BLaER1 (cell line): Measurements from ENCODE around the gene PUM1.

Source experiments
- H3K27ac ChIP-seq: shearing (Covaris generic); formaldehyde crosslinking; 2 replicates; pipeline ENCODE4 v1.8.1; 2022
- H3K27me3 ChIP-seq: shearing (Covaris generic); formaldehyde crosslinking; 2 replicates; pipeline ENCODE4 v1.8.1; 2022
- H3K36me3 ChIP-seq: shearing (Covaris generic); formaldehyde crosslinking; 2 replicates; pipeline ENCODE4 v1.8.1; 2022
- H3K4me1 ChIP-seq: shearing (Covaris generic); formaldehyde crosslinking; 2 replicates; pipeline ENCODE4 v1.8.1; 2022
- H3K4me2 ChIP-seq: shearing (Covaris generic); formaldehyde crosslinking; 2 replicates; pipeline ENCODE4 v1.8.1; 2022
- H3K4me3 ChIP-seq: shearing (Covaris generic); formaldehyde crosslinking; 2 replicates; pipeline ENCODE4 v1.8.1; 2022
- H3K9ac ChIP-seq: shearing (Covaris generic); formaldehyde crosslinking; 2 replicates; pipeline ENCODE4 v1.8.1; 2022
- H3K9me3 ChIP-seq: shearing (Covaris generic); formaldehyde crosslinking; 2 replicates; pipeline ENCODE4 v1.8.1; 2022
- H4K20me1 ChIP-seq: shearing (Covaris generic); formaldehyde crosslinking; 2 replicates; pipeline ENCODE4 v1.8.1; 2022
- Cebpa-rat ChIP-seq: shearing (Covaris generic); IDR thresholded peaks from 2 replicates; pipeline ENCODE4 v1.8.1; 2022

Gene PUM1

GRCh38 chr1:31032266-31032665 lies 33.3 kb downstream of the PUM1 start:
- no peak overlapping the region for H3K4me3 ChIP-seq
- no peaks in the 10 kb centered on the region for H3K27me3 ChIP-seq
- H3K36me3 ChIP-seq, result peaks cover 77% of the 10 kb centered on the region
- no peak overlapping the region for H3K27ac ChIP-seq
- H3K4me2 ChIP-seq, result no peak overlapping the region
- H4K20me1 ChIP-seq, result peaks cover 99% of the 10 kb centered on the region
- no peaks in the 10 kb centered on the region for H3K9me3 ChIP-seq
- no peak overlapping the region for H3K9ac ChIP-seq
- H3K4me1 ChIP-seq, result peaks cover 84% of the 10 kb centered on the region
- no peak for TF ChIP-seq Cebpa-rat

- no peaks in the 10 kb centered on the region for H3K27me3 ChIP-seq
- peaks cover 99% of the 10 kb centered on the region for H4K20me1 ChIP-seq
- no peak overlapping the region for H3K4me3 ChIP-seq
- H3K36me3 ChIP-seq, result peaks cover 75% of the 10 kb centered on the region
- no peak for TF ChIP-seq Cebpa-rat
- H3K4me1 ChIP-seq, result peaks cover 91% of the 10 kb centered on the region
- H3K9ac ChIP-seq, result no peak overlapping the region
- H3K27ac ChIP-seq, result no peak overlapping the region
- no peaks in the 10 kb centered on the region for H3K9me3 ChIP-seq
- no peak overlapping the region; the same call in 1 of the 2 replicates for H3K4me2 ChIP-seq
These were observed 34.0 kb downstream of the PUM1 start for GRCh38 chr1:31031330-31032143.

- Histone ChIP-seq H3K4me1 (peaks cover 76% of the 10 kb centered on the region), H3K4me2 (peak overlapping the region; percentile 76), H3K9ac (no peak overlapping the region), H3K9me3 (no peaks in the 10 kb centered on the region), H3K27ac (peak overlapping the region; percentile 18; the same call in 1 of the 2 replicates), H3K36me3 (peaks cover 75% of the 10 kb centered on the region), H3K4me3 (no peak overlapping the region), H3K27me3 (no peaks in the 10 kb centered on the region), H4K20me1 (peaks cover 99% of the 10 kb centered on the region)
- TF ChIP-seq Cebpa-rat, result no peak
These were observed 36.5 kb downstream of the PUM1 start for GRCh38 chr1:31029026-31029425.

GRCh38 chr1:31027693-31028526 lies 37.6 kb downstream of the PUM1 start:
- H3K4me1 ChIP-seq, result peaks cover 73% of the 10 kb centered on the region

GRCh38 chr1:31022259-31022658 lies 43.3 kb downstream of the PUM1 start:
- Histone ChIP-seq H3K36me3 (peaks cover 89% of the 10 kb centered on the region), H3K9ac (no peak overlapping the region), H3K4me1 (peaks cover 38% of the 10 kb centered on the region), H3K4me2 (no peak overlapping the region), H3K27ac (no peak overlapping the region), H4K20me1 (peaks cover 100% of the 10 kb centered on the region), H3K4me3 (no peak overlapping the region), H3K9me3 (no peaks in the 10 kb centered on the region), H3K27me3 (no peaks in the 10 kb centered on the region)
- no peak for TF ChIP-seq Cebpa-rat

More at GRCh38 chr1:31027693-31028526, 37.6 kb downstream of the PUM1 start:
- no peak overlapping the region for H3K4me3 ChIP-seq
- peak overlapping the region; percentile 50; the same call in 1 of the 2 replicates for H3K27ac ChIP-seq
- H3K27me3 ChIP-seq, result no peaks in the 10 kb centered on the region
- peaks cover 99% of the 10 kb centered on the region for H4K20me1 ChIP-seq
- no peaks in the 10 kb centered on the region for H3K9me3 ChIP-seq
- peak overlapping the region; percentile 76 for H3K4me2 ChIP-seq
- no peak overlapping the region for H3K9ac ChIP-seq
- peaks cover 75% of the 10 kb centered on the region for H3K36me3 ChIP-seq
- no peak; the same call in 1 of the 2 replicates for TF ChIP-seq Cebpa-rat

GRCh38 chr1:31020007-31020790 lies 45.3 kb downstream of the PUM1 start:
- no peak for TF ChIP-seq Cebpa-rat
- H3K27me3 ChIP-seq, result no peaks in the 10 kb centered on the region
- H3K9me3 ChIP-seq, result no peaks in the 10 kb centered on the region
- H3K4me2 ChIP-seq, result no peak overlapping the region
- peaks cover 33% of the 10 kb centered on the region for H3K4me1 ChIP-seq
- no peak overlapping the region for H3K27ac ChIP-seq
- peaks cover 82% of the 10 kb centered on the region for H3K36me3 ChIP-seq
- H4K20me1 ChIP-seq, result peaks cover 100% of the 10 kb centered on the region
- no peak overlapping the region for H3K4me3 ChIP-seq
- H3K9ac ChIP-seq, result no peak overlapping the region

- Histone ChIP-seq H3K27ac (no peak overlapping the region), H3K4me2 (no peak overlapping the region), H3K4me3 (no peak overlapping the region), H3K36me3 (peaks cover 78% of the 10 kb centered on the region), H4K20me1 (peaks cover 100% of the 10 kb centered on the region), H3K4me1 (peaks cover 41% of the 10 kb centered on the region), H3K9me3 (no peaks in the 10 kb centered on the region), H3K27me3 (no peaks in the 10 kb centered on the region), H3K9ac (no peak overlapping the region)
- TF ChIP-seq Cebpa-rat, result no peak
These were observed 46.1 kb downstream of the PUM1 start for GRCh38 chr1:31019401-31019800.

GRCh38 chr1:31016868-31017267 lies 48.6 kb downstream of the PUM1 start:
- peaks cover 33% of the 10 kb centered on the region for H3K4me1 ChIP-seq

GRCh38 chr1:31013187-31013864 lies 52.2 kb downstream of the PUM1 start:
- Histone ChIP-seq H4K20me1 (peaks cover 100% of the 10 kb centered on the region), H3K27me3 (no peaks in the 10 kb centered on the region), H3K36me3 (peaks cover 69% of the 10 kb centered on the region), H3K9ac (no peak overlapping the region), H3K4me3 (no peak overlapping the region), H3K27ac (no peak overlapping the region), H3K4me1 (peaks cover 23% of the 10 kb centered on the region), H3K4me2 (no peak overlapping the region), H3K9me3 (no peaks in the 10 kb centered on the region)
- TF ChIP-seq Cebpa-rat, result no peak

More at GRCh38 chr1:31016868-31017267, 48.6 kb downstream of the PUM1 start:
- Histone ChIP-seq H3K27me3 (no peaks in the 10 kb centered on the region), H4K20me1 (peaks cover 100% of the 10 kb centered on the region), H3K9ac (no peak overlapping the region), H3K9me3 (no peaks in the 10 kb centered on the region), H3K27ac (no peak overlapping the region), H3K36me3 (peaks cover 66% of the 10 kb centered on the region), H3K4me2 (no peak overlapping the region), H3K4me3 (no peak overlapping the region)
- TF ChIP-seq Cebpa-rat, result no peak
